ENCODE results near the gene PPP1R9A.

DNA sequence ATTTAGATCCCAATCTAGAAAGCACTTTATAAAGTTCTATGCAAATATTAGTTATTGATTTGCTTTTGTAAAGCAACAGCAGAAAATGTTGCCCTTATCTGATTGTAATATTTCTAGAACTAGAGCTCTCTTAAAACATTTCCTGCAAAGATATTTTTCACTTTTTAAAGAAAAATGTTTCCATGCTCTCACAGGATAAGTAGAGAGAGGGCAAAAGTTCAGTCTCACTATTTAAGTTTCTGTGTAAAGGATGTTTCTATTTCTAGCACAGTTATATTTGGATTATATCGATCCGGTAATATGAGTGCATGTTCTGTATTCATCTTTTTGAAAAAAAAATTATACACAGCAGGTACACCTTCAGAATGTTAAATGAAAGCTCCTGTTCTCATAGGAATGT, 334.9 kb downstream of the PPP1R9A start:
- TF ChIP-seq MEIS1 (CRISPR knock-in tag; IDR thresholded peaks at IDR 0.05; ENCODE audit: borderline replicate concordance) (no peak), MZF1 (tag by site-specific recombination; IDR thresholded peaks at IDR 0.05; ENCODE audit: borderline replicate concordance) (no peak), ZNF18 (tag by site-specific recombination; IDR thresholded peaks at IDR 0.05) (no peak), ZSCAN18 (tag by site-specific recombination; IDR thresholded peaks at IDR 0.05) (no peak), ZNF747 (tag by site-specific recombination; IDR thresholded peaks at IDR 0.05) (no peak), ZNF274 (IDR thresholded peaks at IDR 0.05; ENCODE audit: low read length) (no peak), ZNF274 (tag by site-specific recombination; IDR thresholded peaks at IDR 0.05; ENCODE audit: borderline replicate concordance) (no peak), KLF10 (tag by site-specific recombination; IDR thresholded peaks at IDR 0.05) (no peak), ZSCAN30 (tag by site-specific recombination; IDR thresholded peaks at IDR 0.05) (no peak), YY2 (tag by site-specific recombination; IDR thresholded peaks at IDR 0.05) (no peak), ZEB2 (tag by site-specific recombination; IDR thresholded peaks at IDR 0.05) (no peak), ZNF266 (tag by site-specific recombination; IDR thresholded peaks at IDR 0.05; ENCODE audit: low read depth) (no peak), ZNF354C (tag by site-specific recombination; IDR thresholded peaks at IDR 0.05; ENCODE audit: borderline replicate concordance, low read depth) (no peak)
- TF ChIP-seq, protein P1, sequence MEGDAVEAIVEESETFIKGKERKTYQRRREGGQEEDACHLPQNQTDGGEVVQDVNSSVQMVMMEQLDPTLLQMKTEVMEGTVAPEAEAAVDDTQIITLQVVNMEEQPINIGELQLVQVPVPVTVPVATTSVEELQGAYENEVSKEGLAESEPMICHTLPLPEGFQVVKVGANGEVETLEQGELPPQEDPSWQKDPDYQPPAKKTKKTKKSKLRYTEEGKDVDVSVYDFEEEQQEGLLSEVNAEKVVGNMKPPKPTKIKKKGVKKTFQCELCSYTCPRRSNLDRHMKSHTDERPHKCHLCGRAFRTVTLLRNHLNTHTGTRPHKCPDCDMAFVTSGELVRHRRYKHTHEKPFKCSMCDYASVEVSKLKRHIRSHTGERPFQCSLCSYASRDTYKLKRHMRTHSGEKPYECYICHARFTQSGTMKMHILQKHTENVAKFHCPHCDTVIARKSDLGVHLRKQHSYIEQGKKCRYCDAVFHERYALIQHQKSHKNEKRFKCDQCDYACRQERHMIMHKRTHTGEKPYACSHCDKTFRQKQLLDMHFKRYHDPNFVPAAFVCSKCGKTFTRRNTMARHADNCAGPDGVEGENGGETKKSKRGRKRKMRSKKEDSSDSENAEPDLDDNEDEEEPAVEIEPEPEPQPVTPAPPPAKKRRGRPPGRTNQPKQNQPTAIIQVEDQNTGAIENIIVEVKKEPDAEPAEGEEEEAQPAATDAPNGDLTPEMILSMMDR (tag by site-specific recombination; IDR thresholded peaks at IDR 0.05), result no peak
- TF ChIP-seq, protein P2, sequence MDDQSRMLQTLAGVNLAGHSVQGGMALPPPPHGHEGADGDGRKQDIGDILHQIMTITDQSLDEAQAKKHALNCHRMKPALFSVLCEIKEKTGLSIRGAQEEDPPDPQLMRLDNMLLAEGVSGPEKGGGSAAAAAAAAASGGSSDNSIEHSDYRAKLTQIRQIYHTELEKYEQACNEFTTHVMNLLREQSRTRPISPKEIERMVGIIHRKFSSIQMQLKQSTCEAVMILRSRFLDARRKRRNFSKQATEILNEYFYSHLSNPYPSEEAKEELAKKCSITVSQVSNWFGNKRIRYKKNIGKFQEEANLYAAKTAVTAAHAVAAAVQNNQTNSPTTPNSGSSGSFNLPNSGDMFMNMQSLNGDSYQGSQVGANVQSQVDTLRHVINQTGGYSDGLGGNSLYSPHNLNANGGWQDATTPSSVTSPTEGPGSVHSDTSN (CRISPR knock-in tag; IDR thresholded peaks at IDR 0.05), result no peak
